HG03175 (cell line): ENCODE data around the gene KCTD3.

Source experiments
- ATAC-seq: cut with Tn5 transposase; IDR thresholded peaks from one replicate; pipeline ENCODE4 v1.9.1; 2021; ENCODE audit warnings: mild to moderate bottlenecking, moderate library complexity; ENCODE audit not compliant: unreplicated experiment

KCTD3 gene

GRCh38 chr1:215605011-215605621 is 38.0 kb downstream of the KCTD3 start:
- no peak for ATAC-seq

DNA sequence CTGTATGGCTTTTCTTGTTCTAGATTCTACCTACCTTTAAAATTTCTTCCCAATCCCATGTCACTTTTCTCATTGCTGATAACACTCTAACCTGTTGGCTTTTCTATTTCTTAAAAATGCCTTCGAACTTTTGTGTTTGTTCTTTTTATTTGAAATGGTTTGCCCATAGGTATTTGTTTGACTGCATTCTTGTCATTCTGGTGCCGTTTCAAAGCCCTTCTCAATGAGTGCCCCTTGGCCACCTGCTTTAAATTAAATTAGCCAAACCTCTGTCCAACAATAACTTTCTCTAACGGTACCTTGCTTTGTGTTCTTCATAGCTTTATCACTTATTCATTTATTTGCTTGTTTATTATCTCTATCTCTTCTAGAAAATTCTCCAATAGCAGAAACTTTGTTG is 38.9 kb downstream of the KCTD3 start:
- ATAC-seq = no peak

- ATAC-seq = no peak
Observed at GRCh38 chr1:215606564-215607168, 39.6 kb downstream of the KCTD3 start.

- no peak for ATAC-seq
Observed at GRCh38 chr1:215607412-215607811, 40.3 kb downstream of the KCTD3 start.

GRCh38 chr1:215608646-215609045 is 41.5 kb downstream of the KCTD3 start:
- ATAC-seq = no peak

GRCh38 chr1:215612391-215612790 is 45.3 kb downstream of the KCTD3 start:
- ATAC-seq = no peak

DNA sequence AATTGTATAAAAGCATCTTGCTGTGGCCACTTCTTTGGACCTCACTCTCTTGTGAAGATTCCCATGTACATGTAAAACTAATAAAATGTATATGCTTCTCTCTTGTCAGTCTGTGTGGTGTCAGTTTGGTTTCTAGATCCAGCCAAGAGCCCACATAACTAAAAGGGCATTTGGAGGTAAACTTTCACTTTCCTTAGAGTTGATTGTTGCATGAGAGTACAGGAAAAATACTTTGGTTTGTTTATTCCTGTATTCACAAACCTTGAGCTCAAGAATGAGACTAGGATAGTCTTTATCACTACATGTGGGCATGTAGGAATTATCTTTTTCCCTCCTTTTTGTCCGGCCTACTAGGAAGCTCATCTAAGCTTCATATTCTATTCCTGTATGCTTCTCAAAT is 50.9 kb downstream of the KCTD3 start:
- no peak for ATAC-seq

- ATAC-seq = no peak
Observed at GRCh38 chr1:215623162-215623561, 56.1 kb downstream of the KCTD3 start.

- no peak for ATAC-seq
Observed at GRCh38 chr1:215625949-215626348, 58.8 kb downstream of the KCTD3 start.

DNA sequence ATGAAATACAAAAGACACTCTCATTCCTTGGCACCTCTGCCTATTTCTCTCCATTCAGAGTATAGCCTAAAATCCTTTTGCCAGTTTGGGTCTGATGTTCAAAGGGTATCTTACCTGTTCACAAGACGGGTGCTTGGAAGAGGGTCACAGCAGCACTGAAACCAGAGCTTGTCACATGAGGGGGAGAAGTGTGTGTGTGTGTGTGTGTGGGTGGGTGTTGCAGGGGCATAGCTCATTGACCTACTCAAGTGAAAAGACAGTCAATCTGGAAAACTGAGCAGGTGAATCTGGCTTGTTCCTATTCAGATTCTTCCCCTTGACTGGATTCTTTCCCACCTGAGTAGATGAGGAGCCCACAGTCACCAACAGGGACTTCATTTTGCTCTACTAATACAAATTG is 63.9 kb downstream of the KCTD3 start:
- ATAC-seq = no peak

DNA sequence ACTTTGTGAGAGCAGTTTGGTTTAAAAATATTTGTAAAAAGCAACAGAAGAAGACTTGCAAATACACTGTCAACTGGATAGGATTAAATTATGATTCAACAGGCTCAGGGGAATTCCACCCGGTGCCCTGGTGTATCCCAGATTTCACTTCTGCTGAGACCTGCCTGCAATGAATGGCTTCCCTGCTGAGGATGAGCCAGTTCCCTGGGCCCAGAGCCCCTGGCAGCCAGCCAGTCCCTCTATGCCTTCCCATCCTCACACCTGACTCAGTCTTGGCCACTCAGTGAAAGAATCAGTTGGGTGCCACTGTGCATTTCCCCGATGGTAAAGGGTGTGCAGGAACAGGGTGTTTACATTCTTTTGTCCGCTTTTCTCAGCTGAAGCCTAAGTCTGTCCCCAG is 64.4 kb downstream of the KCTD3 start:
- ATAC-seq = no peak

DNA sequence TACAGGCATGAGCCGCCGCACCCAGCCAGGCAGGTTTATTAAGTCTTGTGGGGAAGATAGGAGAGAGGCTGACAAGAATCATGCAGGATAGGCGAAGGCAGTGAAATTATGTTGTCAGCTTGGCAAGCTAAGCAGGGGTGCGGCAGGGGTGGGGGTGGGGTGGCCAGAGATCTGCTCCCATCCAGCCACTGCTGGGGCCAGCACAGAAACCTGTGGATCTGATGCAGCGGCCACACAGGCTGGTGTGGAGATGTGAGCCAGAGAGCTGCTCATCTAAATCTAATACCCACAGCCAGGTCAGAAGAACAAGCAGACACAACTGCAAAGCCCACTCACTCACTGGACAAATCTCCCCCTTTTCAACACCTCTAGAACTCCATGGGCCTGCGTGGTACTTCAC is 68.7 kb downstream of the KCTD3 start:
- ATAC-seq = no peak

GRCh38 chr1:215636258-215636965 is 69.3 kb downstream of the KCTD3 start:
- no peak for ATAC-seq

DNA sequence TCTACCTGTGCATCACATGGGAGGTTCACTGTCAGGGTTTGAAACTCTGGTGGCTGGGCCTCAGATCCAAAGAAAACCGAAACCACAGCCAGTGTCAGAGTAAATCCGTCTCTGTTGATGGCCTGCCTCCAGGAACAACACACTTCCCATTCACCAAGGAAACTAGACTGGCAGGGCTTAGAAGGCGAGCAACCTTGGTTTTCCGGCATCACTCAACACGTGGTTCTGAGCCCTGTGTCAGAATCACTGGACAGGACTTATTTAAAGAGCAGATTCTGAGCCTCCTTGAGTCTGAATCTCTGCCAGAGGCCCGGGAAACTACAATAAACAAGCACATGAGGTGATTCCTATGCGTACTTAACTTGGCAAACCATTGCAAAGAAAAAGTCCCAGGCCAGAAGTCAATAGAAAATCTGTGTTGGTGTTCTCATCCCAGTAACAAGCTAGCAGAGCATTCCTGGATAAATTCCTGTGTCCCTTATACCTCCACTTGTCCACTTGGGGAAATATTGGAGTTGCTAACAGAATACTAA is 70.0 kb downstream of the KCTD3 start:
- no peak for ATAC-seq

GRCh38 chr1:215640429-215641148 is 73.5 kb downstream of the KCTD3 start:
- no peak for ATAC-seq

- no peak for ATAC-seq
Observed at GRCh38 chr1:215643592-215644321, 76.7 kb downstream of the KCTD3 start.

- no peak for ATAC-seq
Observed at GRCh38 chr1:215645182-215645581, 78.1 kb downstream of the KCTD3 start.

DNA sequence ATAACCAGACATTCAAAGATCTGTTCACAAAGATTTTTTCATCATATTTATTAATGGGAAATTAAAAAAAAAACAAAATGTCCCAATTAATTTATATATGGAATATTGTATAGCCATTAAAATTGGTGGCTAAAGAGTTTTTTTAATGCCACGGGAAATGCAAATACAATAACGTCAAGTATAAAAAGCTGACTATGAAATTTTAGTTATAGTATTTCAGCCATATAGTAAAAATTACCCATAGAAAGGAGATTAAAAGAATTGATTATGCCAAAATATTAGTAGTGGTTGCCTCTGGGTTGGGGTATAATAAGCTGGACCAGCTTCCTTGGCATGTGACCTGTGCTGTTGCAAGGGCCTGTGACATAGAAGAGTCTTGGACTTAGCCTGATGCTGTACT is 78.8 kb downstream of the KCTD3 start:
- ATAC-seq = no peak

DNA sequence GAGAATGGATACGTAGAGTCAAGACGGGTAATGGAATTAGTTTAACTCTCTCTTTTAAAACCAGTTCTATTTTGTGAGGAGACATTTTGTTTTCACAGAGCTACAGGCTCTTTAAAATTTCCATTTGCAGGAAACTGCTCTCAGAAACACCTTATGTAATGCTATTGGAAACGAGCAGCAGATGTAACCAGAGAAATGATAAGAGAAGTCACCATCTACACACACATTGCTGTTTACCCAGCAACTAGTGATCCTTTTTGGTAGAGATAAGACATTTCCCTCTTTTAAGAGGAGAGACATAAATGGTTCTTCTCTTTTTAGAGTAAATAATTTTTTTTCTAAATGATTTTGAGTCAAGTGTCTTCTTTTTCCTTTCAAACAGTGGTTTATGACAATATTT is 80.6 kb downstream of the KCTD3 start:
- no peak for ATAC-seq

- no peak for ATAC-seq
Observed at GRCh38 chr1:215648957-215649356, 81.9 kb downstream of the KCTD3 start.
